ENCODE data around the gene TP73.

TP73 gene

GRCh38 chr1:3772027-3772714 lies 119.9 kb downstream of the TP73 start:
- peak; percentile 90 for DNase-seq

GRCh38 chr1:3772715-3773571 lies 120.6 kb downstream of the TP73 start, which contains the start of gene SMIM1:
TSS of gene SMIM1 (plus strand) at chr1:3772749. CDS start at chr1:3775374, 2,625 bp downstream.
- DNase-seq: no peak

GRCh38 chr1:3773572-3774275 lies 121.4 kb downstream of the TP73 start:
- no peak for DNase-seq

GRCh38 chr1:3774276-3774945 lies 122.1 kb downstream of the TP73 start:
- no peak for DNase-seq

GRCh38 chr1:3774946-3775489 lies 122.7 kb downstream of the TP73 start:
- DNase-seq: no peak

GRCh38 chr1:3775490-3776230 lies 123.3 kb downstream of the TP73 start:
- DNase-seq: peak; percentile 69

GRCh38 chr1:3776231-3776961 lies 124.1 kb downstream of the TP73 start:
- no peak for DNase-seq

- DNase-seq: no peak
Observed at GRCh38 chr1:3777078-3777547, 124.8 kb downstream of the TP73 start.

GRCh38 chr1:3777647-3778589 lies 125.6 kb downstream of the TP73 start:
- no peak for DNase-seq

- no peak for DNase-seq
Observed at GRCh38 chr1:3778590-3779264, 126.4 kb downstream of the TP73 start.

GRCh38 chr1:3779265-3779911 lies 127.1 kb downstream of the TP73 start:
- DNase-seq: no peak

GRCh38 chr1:3779912-3780416 lies 127.6 kb downstream of the TP73 start:
- DNase-seq: no peak

GRCh38 chr1:3780901-3781300 lies 128.6 kb downstream of the TP73 start:
- DNase-seq: no peak

GRCh38 chr1:3783651-3784474 lies 131.5 kb downstream of the TP73 start:
- no peak for DNase-seq

GRCh38 chr1:3785045-3785444 lies 132.7 kb downstream of the TP73 start:
- DNase-seq: no peak

- DNase-seq: peak; percentile 25
Observed at GRCh38 chr1:3785456-3786157, 133.3 kb downstream of the TP73 start.

Measured in activated CD4-positive, alpha-beta T cell treated with anti-CD3 and anti-CD28 coated beads, Interleukin-2, amount 50 U/mL, for 16 hours (primary cell).